WTC11 (cell line): ENCODE measurements around the gene THSD4.

Source experiments
- CBFB ChIP-seq: sonication (generic); formaldehyde crosslinking; IDR thresholded peaks from 2 replicates; pipeline ENCODE4 v1.8.1; 2022; ENCODE audit warnings: mild to moderate bottlenecking, low read depth, missing genetic modification reagents
- RELA ChIP-seq: sonication (generic); formaldehyde crosslinking; IDR thresholded peaks from 2 replicates; pipeline ENCODE4 v1.8.1; 2022; ENCODE audit warnings: missing genetic modification reagents, mild to moderate bottlenecking, borderline replicate concordance
- TF ChIP-seq, protein P1 (sequence below): fragments of 200-600 bp; IDR thresholded peaks from 2 replicates; pipeline ENCODE4 v1.8.0; 2022; ENCODE audit warnings: antibody characterized with exemption
- TF ChIP-seq, protein P2 (sequence below): sonication (generic); formaldehyde crosslinking; IDR thresholded peaks from 2 replicates; pipeline ENCODE4 v1.8.1; 2023; ENCODE audit warnings: mild to moderate bottlenecking, missing genetic modification reagents, moderate library complexity
- TF ChIP-seq, protein P3 (sequence below): sonication (generic); formaldehyde crosslinking; IDR thresholded peaks from 2 replicates; pipeline ENCODE4 v1.8.1; 2023; ENCODE audit warnings: mild to moderate bottlenecking, missing genetic modification reagents

DNA sequence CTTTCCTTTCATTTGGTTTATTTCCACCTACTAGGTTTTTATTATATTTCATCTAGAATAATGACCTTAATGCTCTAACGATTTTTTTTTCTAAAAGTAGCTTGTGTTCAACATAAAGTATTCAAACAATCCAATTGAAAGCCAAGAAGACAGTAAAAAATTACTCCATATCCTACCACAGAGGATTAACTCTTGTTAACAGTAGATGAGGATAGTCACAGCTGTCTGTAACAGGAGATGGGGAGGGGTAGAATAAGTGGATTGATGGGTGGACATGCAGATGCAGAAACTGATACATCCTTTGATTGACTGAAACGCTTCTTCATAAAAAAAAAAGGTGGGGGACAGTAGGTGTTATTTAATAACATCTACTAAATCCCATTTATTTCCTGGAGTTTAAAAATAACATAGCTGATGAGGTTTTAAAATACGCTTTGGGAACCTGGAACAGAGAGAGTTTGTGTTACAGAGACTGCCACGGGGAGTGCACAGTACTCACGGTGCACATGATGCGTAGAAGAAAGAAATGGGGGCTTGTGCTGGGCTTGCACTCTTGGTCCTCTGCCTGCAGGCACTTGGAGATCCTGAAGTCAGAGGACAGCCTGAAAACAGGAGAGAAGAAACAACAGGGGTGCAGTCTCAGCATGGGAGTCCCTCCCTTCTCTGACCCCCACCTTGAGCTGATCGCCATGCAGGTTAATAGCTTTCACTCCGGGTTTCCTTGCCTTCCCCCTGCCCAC is 226.7 kb downstream of the THSD4 start:
- TF ChIP-seq, protein P1, sequence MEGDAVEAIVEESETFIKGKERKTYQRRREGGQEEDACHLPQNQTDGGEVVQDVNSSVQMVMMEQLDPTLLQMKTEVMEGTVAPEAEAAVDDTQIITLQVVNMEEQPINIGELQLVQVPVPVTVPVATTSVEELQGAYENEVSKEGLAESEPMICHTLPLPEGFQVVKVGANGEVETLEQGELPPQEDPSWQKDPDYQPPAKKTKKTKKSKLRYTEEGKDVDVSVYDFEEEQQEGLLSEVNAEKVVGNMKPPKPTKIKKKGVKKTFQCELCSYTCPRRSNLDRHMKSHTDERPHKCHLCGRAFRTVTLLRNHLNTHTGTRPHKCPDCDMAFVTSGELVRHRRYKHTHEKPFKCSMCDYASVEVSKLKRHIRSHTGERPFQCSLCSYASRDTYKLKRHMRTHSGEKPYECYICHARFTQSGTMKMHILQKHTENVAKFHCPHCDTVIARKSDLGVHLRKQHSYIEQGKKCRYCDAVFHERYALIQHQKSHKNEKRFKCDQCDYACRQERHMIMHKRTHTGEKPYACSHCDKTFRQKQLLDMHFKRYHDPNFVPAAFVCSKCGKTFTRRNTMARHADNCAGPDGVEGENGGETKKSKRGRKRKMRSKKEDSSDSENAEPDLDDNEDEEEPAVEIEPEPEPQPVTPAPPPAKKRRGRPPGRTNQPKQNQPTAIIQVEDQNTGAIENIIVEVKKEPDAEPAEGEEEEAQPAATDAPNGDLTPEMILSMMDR, result no peak
- TF ChIP-seq, protein P2, sequence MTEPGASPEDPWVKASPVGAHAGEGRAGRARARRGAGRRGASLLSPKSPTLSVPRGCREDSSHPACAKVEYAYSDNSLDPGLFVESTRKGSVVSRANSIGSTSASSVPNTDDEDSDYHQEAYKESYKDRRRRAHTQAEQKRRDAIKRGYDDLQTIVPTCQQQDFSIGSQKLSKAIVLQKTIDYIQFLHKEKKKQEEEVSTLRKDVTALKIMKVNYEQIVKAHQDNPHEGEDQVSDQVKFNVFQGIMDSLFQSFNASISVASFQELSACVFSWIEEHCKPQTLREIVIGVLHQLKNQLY (CRISPR knock-in tag), result no peak
- no peak for TF ChIP-seq CBFB (CRISPR knock-in tag)
- TF ChIP-seq, protein P3, sequence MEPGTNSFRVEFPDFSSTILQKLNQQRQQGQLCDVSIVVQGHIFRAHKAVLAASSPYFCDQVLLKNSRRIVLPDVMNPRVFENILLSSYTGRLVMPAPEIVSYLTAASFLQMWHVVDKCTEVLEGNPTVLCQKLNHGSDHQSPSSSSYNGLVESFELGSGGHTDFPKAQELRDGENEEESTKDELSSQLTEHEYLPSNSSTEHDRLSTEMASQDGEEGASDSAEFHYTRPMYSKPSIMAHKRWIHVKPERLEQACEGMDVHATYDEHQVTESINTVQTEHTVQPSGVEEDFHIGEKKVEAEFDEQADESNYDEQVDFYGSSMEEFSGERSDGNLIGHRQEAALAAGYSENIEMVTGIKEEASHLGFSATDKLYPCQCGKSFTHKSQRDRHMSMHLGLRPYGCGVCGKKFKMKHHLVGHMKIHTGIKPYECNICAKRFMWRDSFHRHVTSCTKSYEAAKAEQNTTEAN (CRISPR knock-in tag), result no peak
- no peak for TF ChIP-seq RELA (CRISPR knock-in tag)
